GM18868 (cell line): ENCODE results near the gene DNM2.

ENCODE experiments used
- ATAC-seq: cut with Tn5 transposase; IDR thresholded peaks from one replicate; pipeline ENCODE4 v1.9.1; 2021; ENCODE audit warnings: mild to moderate bottlenecking, moderate library complexity; ENCODE audit not compliant: unreplicated experiment

DNM2 gene

DNA sequence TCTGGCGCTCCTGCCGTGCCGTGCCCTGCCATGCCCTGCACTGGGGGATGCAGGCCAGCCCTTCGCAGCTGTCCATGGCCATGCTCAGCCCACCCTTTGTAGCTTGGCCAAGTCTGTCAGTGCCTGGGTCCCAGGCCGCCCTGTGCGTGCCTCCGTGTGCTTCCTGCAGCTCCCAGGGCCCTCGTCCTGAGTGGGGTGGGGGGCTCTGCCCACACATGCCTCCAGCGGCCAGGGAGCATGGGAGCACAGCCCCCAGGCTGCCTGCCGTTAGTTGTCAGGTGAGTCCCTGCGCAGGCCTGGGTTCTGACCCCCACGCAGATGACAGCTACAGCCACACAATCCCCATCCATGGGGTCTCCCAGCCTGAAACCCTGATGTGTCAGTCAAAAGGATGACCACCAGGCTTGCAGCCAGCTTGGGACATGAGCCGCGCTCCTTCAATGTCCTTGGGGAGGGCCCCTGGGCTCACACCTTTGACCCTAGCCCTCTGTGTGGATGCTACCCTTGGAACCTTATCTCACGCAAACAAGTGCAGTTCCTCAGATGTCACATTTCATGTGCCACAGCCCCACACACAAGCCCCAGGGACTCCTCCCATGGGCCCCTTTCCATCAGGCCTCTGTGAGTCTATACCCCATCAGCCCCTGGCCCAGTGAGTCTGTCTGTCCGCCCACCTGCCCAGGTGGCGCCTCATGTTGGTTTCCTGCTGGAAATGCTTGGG lies 93.7 kb downstream of the DNM2 start:
- no peak for ATAC-seq

DNA sequence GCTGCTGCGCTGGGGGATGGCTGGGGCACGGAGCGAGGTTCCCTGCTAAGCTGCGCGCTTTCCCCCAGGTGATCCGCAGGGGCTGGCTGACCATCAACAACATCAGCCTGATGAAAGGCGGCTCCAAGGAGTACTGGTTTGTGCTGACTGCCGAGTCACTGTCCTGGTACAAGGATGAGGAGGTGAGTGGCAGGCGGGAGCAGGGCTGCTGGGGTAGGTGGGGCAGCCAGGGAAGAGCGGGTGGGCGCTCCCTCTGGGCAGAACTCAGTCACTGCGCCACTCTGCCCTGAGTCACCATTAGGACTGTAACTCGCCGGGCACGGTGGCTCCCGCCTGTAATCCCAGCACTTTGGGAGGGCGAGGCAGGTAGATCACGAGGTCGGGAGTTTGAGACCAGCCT lies 94.3 kb downstream of the DNM2 start:
- ATAC-seq: no peak

DNA sequence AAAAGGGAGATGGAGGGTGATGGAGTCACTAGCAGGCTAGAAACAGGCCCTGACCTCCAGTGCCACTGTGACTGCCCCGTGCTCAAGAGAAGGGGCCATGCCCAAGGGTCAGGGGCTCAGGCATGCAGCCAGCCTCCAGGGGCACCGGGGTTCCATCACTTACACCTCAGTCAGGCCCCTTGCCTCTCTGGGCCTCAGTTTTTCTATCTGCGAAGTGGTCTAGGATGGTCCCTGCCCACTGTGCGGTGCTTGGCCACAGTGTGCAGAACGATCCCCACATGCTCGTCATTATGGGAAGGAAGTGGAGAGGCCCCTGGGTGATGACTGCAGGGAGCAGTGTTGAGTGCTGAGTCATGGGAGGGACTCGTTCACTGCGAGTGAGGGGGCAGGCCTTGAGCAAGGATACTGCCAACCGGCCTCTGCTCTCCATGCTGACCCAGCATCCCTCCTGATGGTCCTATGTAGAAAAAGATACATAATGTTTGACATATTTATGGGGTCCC lies 95.1 kb downstream of the DNM2 start:
- no peak for ATAC-seq

DNA sequence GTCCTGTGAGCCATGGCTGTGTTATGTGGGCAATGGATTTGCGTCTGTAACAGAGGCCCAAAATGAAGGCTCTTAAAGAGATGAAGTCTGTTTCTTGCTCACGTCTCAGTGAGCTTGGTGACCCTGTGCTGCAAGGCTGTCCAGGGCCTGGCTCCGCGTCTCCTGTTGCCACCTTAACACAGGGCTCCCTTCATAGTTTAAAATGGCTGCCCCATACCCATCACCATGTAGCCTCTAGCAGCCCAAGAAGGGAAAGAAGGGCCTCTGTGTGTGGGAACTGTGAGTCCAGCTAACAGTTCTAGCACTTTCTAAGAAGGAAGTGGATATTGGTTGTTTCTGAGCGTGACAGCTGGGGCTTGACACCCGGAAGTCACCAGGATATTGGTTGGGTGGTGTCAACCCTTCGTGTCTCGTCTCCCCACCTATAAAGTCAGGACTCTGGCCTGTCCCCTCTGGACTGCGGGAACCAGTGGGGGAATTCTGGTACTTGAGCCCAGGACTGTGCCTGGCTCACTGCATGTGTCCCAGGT lies 97.2 kb downstream of the DNM2 start:
- no peak for ATAC-seq

DNA sequence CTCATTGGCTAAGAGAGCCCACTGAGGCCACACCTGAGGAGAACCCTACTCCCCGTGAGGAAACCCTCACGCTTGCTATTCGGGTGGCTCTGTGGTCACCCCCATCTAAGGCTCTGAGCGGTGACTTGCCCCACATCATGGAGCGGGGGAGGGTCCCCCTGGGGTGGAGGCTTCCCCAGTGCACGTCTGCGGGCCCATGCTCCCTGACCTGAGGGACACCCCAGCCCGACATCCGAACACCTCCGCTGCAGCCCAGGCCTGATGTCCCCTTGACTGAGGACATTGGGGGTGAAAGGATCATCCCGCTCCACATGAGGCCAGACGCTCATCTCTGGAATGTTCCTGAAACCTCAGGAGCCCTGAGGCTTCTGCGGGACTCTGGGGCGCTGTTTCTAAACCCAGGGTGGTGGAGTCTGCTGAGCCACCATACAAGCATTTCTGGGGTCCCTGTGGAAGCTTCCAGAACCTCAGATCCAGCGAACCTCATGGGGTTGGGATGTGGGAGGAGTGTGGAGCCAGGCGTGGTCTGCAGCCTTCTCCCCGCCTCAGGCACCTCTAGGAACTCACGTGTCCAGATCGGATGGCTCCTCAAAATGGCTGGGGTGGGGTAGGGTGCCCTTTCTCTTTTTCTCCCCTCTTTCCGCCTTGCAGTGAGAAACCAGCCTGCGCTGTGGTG lies 98.2 kb downstream of the DNM2 start:
- ATAC-seq: no peak

DNA sequence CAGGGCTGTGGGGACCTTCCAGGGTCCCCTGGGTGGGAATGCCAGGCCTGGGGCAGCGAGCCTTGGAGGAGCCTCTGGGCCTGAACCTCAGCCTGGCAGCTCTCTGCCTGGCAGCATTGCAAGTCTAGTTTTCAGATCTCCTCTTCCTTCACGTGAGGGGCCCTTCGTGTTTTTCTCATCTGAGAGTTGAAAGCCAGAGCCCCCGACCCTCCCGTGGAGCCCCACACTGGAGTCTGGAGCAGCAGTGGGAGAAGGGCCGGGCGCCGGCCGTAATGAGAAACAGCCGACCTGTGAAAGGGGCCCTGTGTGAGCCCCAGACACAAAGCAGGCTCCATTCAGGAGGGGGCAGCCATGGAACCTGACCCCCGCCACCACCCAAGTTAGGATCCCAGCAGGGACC lies 98.8 kb downstream of the DNM2 start:
- no peak for ATAC-seq

DNA sequence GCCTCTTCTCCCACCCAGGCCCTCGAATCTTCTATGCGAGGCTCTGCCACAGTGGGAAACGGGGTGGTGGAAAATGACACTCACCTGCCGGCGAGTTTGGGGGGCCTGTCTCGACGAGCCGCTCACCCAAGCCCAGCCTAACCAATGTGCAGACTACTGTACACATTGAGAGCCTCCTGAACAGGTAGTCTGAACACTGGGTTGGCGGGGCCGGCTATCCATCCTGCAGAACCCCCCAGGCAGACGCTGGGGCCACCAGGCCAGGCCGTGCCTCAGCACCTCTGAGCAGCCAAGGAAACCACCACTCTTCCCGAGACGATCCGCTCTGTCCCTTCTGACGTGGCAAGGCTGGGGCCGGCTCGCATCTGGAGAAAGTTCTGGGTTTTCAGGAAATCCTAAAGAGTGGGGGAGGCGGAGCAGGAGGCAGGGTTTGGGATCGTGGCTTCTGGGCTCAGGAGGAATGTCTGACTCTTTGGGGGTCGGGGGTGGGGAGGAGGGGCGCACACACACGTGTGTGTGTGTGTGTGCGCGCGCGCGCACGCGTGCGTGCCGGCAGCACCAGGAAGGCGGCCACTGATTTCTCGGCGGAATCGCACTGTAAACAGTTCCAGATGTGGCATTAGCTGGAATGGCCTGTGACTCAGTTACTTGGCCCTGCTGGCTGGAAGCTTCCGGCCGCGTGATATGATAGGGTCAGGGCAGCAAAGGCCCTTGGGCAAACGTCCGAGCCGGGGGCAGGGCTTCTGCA lies 99.6 kb downstream of the DNM2 start:
- no peak for ATAC-seq

DNA sequence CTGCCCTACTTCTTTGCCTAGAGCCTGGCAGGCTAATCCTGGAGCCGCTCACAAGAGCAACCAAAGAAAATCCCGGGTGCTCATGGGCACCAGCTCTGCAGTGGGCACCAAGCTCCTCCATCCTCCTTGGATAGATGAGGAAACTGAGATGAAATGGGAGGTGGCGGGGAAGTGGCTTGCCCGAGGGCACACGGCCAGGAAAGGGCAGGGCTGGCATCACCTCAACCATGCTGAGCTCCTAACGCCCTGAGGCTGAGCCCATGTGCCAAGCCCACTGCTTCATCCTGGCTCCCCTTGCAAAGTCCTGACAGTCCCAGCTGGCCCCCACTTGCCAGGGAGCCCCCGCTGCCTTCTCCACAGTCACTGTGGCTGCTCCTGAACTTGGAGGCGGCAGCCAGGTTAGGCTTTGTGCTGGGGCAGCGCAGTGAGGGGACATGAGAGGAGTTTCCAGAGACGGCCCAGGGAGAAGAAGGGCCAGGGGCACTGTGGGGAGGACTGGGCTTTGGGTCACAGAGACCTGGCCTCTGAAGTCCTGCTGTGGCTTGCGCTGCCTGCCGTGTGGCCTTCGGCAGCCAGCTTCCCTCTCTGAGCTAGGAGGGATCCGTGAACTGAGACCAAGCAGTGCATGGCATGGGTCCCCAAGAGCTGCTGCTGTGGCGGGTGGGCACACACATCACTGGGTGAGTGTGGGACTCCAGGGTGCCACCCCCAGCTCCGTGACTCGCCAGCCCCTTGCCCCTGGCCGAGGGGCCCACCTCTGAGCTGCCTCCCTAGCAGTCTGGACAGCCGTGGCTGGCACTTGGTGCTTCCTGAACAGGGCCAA lies 100.6 kb downstream of the DNM2 start:
- no peak for ATAC-seq

DNA sequence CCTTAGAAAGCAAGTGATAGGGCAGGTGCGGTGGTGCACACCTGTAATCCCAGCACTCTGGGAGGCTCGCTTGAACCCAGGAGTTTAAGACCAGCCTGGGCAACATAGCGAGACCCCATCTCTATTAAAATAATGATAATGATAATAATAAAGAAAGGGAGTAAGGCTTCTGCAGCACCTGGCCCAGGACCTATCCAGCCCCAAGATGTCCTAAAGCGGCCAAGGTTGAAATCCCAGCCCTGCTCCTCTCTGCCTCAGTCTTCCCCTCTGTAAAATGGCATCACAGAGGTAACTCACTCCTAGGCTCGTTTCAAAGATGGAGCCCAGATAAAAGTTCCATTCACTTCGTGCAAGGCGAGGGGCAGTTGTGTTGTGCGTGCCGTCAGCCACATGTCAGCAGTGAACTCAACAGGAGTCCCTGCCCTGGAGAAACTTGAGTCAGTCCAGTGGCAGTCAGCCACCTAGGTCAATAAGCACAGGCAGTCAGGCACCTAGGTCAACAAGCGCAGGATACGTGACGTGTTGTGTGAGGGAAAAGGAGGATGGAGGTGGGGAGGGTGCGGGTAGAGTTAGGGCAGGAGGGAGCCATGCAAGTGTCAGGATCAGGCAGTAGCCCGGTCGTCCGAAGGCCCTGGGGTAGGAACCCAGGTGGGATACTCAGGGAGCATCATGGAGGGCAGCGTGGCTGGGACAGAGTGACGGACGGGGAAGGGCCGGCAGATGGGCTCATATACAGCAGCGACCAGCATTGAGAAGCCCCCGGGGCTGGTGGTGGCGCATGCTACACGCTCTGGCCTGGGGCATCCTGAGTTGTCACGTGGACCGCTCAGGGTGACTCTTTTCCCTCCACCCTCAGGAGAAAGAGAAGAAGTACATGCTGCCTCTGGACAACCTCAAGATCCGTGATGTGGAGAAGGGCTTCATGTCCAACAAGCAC lies 101.5 kb downstream of the DNM2 start:
- ATAC-seq: no peak

DNA sequence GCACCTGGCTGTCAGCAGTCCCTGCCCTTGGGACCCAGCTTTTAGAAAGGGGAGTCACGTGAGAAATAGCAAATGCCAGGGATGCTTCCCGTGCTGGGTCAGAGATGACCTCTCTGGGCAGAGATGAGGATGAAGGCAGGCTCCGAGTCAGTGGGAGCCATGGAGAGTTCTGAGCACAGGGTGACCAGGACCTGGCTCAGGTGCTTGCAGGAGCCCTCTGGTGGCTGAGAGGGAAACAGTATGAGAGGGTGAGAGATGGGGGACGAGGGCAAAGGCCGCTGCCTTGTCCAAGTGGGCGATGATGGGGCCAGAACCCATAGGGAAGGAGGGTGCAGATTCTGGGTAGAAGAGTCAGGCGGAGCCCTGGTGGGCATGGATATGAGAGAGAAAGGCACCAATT lies 102.3 kb downstream of the DNM2 start:
- no peak for ATAC-seq

DNA sequence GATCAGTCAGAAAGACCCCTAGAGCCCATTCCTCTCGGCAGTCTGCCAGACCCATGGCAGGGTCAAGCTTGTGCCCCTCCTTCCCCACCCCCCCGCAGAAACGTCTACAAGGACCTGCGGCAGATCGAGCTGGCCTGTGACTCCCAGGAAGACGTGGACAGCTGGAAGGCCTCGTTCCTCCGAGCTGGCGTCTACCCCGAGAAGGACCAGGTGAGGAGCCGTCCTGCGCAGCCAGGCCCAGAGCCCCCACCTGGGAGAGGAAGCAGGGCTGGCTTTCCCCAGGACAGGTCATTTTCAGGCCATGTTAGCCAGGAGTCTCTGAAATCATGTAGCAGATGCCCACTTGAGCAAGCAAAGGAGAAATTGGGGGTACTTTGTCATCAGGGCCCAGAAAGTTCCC lies 105.8 kb downstream of the DNM2 start:
- no peak for ATAC-seq

DNA sequence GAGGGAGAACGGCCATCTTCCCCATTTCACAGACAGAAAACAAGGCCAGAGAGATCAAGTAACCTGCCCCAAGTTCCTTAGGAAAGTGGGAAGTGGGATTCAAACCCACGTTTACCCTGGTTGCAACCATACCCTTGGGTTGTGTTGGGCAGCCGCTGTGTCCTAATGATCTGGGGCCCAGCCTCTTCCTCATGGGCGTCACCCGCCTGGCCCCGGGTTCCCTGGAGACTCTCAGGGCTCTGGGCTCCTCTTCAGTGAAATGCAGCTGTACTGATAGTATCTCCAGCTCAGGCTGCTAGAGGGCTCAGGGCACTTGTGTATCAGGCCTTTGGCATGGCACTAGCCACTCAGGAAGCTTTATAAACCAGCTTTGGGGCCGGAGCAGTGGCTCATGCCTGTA lies 108.4 kb downstream of the DNM2 start:
- no peak for ATAC-seq

DNA sequence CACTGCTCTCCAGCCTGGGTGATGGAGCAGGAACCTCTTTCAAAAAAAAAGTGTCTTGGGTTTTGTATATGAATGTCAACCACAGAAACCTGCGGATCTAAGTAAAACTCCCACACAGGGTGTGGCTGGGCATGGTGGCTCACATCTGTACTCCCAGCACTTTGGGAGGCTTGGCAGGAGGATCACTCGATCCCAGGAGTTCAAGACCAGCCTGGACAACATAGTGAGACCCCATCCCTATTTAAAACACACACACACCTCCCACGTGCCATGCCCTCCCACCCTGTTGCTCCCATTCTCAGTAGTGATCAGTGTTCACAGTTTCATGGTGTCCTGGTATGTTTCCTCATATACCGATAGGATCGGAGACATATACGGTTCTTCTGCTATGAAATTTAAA lies 109.0 kb downstream of the DNM2 start:
- ATAC-seq: no peak

DNA sequence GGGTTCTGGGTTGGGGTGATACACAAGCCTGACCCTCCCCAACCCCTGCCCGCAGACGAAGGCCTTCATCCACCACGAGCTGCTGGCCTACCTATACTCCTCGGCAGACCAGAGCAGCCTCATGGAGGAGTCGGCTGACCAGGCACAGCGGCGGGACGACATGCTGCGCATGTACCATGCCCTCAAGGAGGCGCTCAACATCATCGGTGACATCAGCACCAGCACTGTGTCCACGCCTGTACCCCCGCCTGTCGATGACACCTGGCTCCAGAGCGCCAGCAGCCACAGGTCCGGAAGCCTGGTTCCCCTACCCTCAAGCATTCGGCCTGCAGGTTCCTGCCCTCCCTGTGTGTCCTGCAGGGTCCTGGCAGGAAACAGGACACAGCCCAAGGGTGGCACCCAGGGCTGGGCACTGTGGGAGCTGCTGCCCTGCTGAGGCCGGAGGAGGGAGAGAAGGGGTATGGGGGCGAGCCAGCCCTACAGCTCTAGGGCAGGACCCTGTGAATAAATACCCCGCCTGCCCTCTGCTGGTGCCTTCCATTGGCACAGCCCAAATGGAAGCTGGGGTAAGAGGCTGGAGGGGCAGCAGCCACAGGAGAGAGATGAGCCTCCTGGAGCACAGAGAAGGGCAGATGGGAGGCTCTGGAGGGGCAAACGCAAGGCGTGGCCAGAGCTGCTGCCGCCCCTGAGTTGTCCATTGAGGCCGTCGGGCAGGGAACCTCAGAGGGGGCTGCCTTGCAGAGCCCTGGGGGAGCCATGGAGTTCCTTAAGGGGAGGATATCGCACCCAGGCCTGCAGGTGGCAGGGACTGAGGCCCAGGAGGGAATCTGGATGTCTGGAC lies 111.3 kb downstream of the DNM2 start:
- no peak for ATAC-seq

DNA sequence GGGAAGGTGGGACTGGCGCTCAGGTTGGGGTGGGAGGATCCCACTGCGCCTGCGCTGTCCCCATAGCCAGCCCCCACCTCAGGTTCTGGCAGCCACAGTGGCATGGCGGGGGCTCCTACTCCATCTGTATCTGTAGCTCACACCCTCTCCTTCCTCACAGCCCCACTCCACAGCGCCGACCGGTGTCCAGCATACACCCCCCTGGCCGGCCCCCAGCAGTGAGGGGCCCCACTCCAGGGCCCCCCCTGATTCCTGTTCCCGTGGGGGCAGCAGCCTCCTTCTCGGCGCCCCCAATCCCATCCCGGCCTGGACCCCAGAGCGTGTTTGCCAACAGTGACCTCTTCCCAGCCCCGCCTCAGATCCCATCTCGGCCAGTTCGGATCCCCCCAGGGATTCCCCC lies 112.1 kb downstream of the DNM2 start:
- no peak for ATAC-seq

DNA sequence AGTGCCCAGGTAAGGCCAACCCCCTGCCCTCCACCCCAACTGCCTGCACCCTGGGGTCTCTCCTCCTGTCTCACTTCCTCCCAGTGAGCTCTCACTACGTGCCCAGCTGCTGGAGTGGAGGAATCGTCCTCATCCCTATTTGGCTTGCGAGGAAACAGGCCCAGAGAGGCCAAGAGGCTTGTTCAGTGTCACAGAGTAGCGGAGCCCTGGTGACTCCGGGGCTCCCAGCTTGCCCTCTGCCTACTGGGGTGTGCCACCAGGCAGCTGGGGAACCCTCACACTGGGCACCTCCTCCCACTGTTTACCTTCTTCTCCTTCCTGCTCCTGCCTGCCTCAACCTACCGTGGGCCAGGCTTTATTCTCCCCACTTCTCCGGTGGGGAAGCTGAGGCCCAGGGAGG lies 112.5 kb downstream of the DNM2 start:
- no peak for ATAC-seq

DNA sequence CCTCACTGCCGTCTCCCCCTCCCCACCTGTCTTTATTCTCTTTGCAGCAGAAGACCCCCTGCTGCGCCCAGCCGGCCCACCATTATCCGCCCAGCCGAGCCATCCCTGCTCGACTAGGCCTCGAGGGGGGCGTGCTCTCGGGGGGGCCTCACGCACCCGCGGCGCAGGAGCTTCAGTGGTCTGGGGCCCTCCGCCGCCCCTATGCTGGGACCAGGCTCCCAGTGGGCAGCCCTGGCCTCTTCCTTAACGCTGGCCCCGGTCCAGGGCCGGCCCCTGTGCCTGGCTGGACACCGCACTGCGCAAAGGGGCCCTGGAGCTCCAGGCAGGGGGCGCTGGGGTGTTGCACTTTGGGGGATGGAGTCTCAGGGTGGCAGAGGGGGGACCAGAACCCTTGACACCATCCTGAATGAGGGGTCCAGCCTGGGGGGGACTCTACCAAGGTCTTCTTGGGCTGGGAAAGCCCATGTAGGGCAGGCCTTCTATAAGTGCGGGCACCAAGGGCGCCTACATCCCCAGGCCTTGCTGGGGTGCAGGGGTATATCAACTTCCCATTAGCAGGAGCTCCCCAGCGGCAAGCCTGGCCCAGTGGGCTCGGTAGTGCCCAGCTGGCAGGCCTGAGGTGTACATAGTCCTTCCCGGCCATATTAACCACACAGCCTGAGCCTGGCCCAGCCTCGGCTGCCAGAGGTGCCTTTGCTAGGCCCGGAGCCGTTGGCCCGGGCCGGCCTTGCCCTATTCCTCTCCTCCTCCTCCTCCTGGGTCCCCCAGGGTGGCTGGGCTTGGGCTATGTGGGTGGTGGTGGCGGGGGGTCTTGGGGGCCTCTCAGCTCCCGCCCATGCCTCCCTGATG lies 113.3 kb downstream of the DNM2 start:
- ATAC-seq: no peak
